Smooth muscle cell (in vitro differentiated cells): ENCODE data around the gene COP1. TPM values are rescaled to one million over a fixed set of nuclear protein-coding genes. Genes with fewer than 3 reads are reported as not detected.

ENCODE experiments used
- DNase-seq: peaks from one replicate; lab custom pipeline; 2025; ENCODE audit not compliant: unreplicated experiment; lab: John Stamatoyannopoulos, UW
- H2AFZ ChIP-seq: fragments of 200-600 bp; sonication (generic); 2 replicates; pipeline ENCODE4 v1.6.0; 2016; ENCODE audit warnings: antibody characterized with exemption, low read depth, mild to moderate bottlenecking
- H3F3A ChIP-seq: fragments of 200-600 bp; sonication (generic); 2 replicates; pipeline ENCODE4 v1.6.0; 2017; ENCODE audit warnings: antibody characterized with exemption, low read depth
- H3K27ac ChIP-seq: fragments of 200-600 bp; sonication (generic); 2 replicates; pipeline ENCODE4 v1.5.1; 2016; ENCODE audit warnings: low read depth, mild to moderate bottlenecking
- H3K27me3 ChIP-seq: fragments of 200-600 bp; sonication (generic); 2 replicates; pipeline ENCODE4 v1.6.1; 2016; ENCODE audit warnings: low read depth, mild to moderate bottlenecking
- H3K36me3 ChIP-seq: fragments of 200-600 bp; sonication (generic); 2 replicates; pipeline ENCODE4 v1.5.1; 2016; ENCODE audit warnings: low read depth
- H3K4me1 ChIP-seq: fragments of 200-600 bp; sonication (generic); 2 replicates; pipeline ENCODE4 v1.5.1; 2016; ENCODE audit warnings: low read depth
- H3K4me2 ChIP-seq: fragments of 200-600 bp; sonication (generic); 2 replicates; pipeline ENCODE4 v1.6.0; 2016; ENCODE audit warnings: mild to moderate bottlenecking
- H3K4me3 ChIP-seq: fragments of 200-600 bp; sonication (generic); 2 replicates; pipeline ENCODE4 v1.5.1; 2016; ENCODE audit warnings: mild to moderate bottlenecking
- H3K79me2 ChIP-seq: fragments of 200-600 bp; sonication (generic); 2 replicates; pipeline ENCODE4 v1.6.0; 2016; ENCODE audit warnings: low read depth, mild to moderate bottlenecking
- H3K9ac ChIP-seq: fragments of 200-600 bp; sonication (generic); 2 replicates; pipeline ENCODE4 v1.6.0; 2016; ENCODE audit warnings: low read depth
- H3K9me3 ChIP-seq: fragments of 200-600 bp; sonication (generic); replicated peaks from 2 replicates; pipeline ENCODE4 v1.5.1; 2016; ENCODE audit warnings: low read depth
- H4K20me1 ChIP-seq: fragments of 200-600 bp; sonication (generic); 2 replicates; pipeline ENCODE4 v1.6.0; 2016; ENCODE audit warnings: low read depth
- CTCF ChIP-seq: fragments of 200-600 bp; sonication (generic); IDR thresholded peaks from 2 replicates; pipeline ENCODE4 v1.5.1; 2017; ENCODE audit warnings: borderline replicate concordance, mild to moderate bottlenecking, antibody characterized with exemption; ENCODE audit not compliant: insufficient read depth, poor library complexity, severe bottlenecking
- WGBS: methylation state at CpG from one replicate; pipeline ENCODE4 v1.1.7; 2016; ENCODE audit warnings: low lambda C conversion rate; 5-methylcytosine and 5-hydroxymethylcytosine counted together
- polyA plus RNA-seq: library from polyadenylated mRNA; unstranded; fragments of >200 nt; fragmentation: Nextera tagmentation; extraction: Ambion mirVana; gene quantifications from 2 replicates; pipeline ENCODE4 v1.2.1, GENCODE V29; 2016
- total RNA-seq: library from RNA; depleted of rRNA; stranded (reverse); fragments of >200 nt; gene quantifications from 2 replicates; pipeline ENCODE4 v1.2.3, GENCODE V29; 2014

The COP1 gene
- total and polyA plus RNA-seq, 2 experiments from 2014 or later: 44.8 to 68.2 TPM

GRCh38 chr1:175902281-175902680 lies 304.8 kb downstream of the COP1 start:
- Histone ChIP-seq H4K20me1 (no peaks in the 10 kb centered on the region), H3F3A (no peaks in the 10 kb centered on the region), H3K36me3 (no peaks in the 10 kb centered on the region), H3K27ac (no peak overlapping the region), H3K4me1 (no peaks in the 10 kb centered on the region), H3K9ac (no peak overlapping the region), H3K9me3 (no peaks in the 10 kb centered on the region), H2AFZ (no peak overlapping the region), H3K27me3 (no peaks in the 10 kb centered on the region), H3K79me2 (no peaks in the 10 kb centered on the region), H3K4me3 (no peak overlapping the region), H3K4me2 (no peak overlapping the region)
- WGBS: 91% methylated on average over 8 of the region's 8 CpGs
- DNase-seq: no peak
- no peak for TF ChIP-seq CTCF

- H3K79me2 ChIP-seq: no peaks in the 10 kb centered on the region
- WGBS: 92% methylated on average over 5 of the region's 5 CpGs
- no peaks in the 10 kb centered on the region for H3K4me1 ChIP-seq
- H3K4me2 ChIP-seq: no peak overlapping the region
- no peaks in the 10 kb centered on the region for H3K27me3 ChIP-seq
- no peak overlapping the region for H3K4me3 ChIP-seq
- no peaks in the 10 kb centered on the region for H3K36me3 ChIP-seq
- H3K27ac ChIP-seq: no peak overlapping the region
- TF ChIP-seq CTCF: no peak
- H3K9ac ChIP-seq: no peak overlapping the region
- H3K9me3 ChIP-seq: no peaks in the 10 kb centered on the region
- no peaks in the 10 kb centered on the region for H3F3A ChIP-seq
- no peaks in the 10 kb centered on the region for H4K20me1 ChIP-seq
- DNase-seq: no peak
- no peak overlapping the region for H2AFZ ChIP-seq
Measured at GRCh38 chr1:175901076-175901836, 305.8 kb downstream of the COP1 start.

GRCh38 chr1:175900171-175900570 lies 306.9 kb downstream of the COP1 start:
- no peak overlapping the region for H3K4me3 ChIP-seq
- no peaks in the 10 kb centered on the region for H3K9me3 ChIP-seq
- no peaks in the 10 kb centered on the region for H3K4me1 ChIP-seq
- no peak overlapping the region for H3K4me2 ChIP-seq
- H3F3A ChIP-seq: no peaks in the 10 kb centered on the region
- H3K27ac ChIP-seq: no peak overlapping the region
- 86% methylated on average over 4 of the region's 4 CpGs for WGBS
- no peaks in the 10 kb centered on the region for H3K27me3 ChIP-seq
- H3K9ac ChIP-seq: no peak overlapping the region
- H2AFZ ChIP-seq: no peak overlapping the region
- H3K79me2 ChIP-seq: no peaks in the 10 kb centered on the region
- DNase-seq: no peak
- H4K20me1 ChIP-seq: no peaks in the 10 kb centered on the region
- H3K36me3 ChIP-seq: no peaks in the 10 kb centered on the region
- TF ChIP-seq CTCF: no peak

- H3K4me3 ChIP-seq: no peak overlapping the region
- H3K9ac ChIP-seq: no peak overlapping the region
- H3K9me3 ChIP-seq: no peaks in the 10 kb centered on the region
- H3F3A ChIP-seq: no peaks in the 10 kb centered on the region
- no peak overlapping the region for H2AFZ ChIP-seq
- 89% methylated on average over 1 of the region's 1 CpG for WGBS
- H3K36me3 ChIP-seq: no peaks in the 10 kb centered on the region
- no peaks in the 10 kb centered on the region for H3K27me3 ChIP-seq
- no peaks in the 10 kb centered on the region for H3K4me1 ChIP-seq
- no peak overlapping the region for H3K27ac ChIP-seq
- H3K79me2 ChIP-seq: no peaks in the 10 kb centered on the region
- H3K4me2 ChIP-seq: no peak overlapping the region
- TF ChIP-seq CTCF: no peak
- no peak for DNase-seq
- H4K20me1 ChIP-seq: no peaks in the 10 kb centered on the region
Measured at GRCh38 chr1:175895966-175896365, 311.1 kb downstream of the COP1 start.
